Measurements from ENCODE around the gene WDFY1.

The WDFY1 gene, protein sequence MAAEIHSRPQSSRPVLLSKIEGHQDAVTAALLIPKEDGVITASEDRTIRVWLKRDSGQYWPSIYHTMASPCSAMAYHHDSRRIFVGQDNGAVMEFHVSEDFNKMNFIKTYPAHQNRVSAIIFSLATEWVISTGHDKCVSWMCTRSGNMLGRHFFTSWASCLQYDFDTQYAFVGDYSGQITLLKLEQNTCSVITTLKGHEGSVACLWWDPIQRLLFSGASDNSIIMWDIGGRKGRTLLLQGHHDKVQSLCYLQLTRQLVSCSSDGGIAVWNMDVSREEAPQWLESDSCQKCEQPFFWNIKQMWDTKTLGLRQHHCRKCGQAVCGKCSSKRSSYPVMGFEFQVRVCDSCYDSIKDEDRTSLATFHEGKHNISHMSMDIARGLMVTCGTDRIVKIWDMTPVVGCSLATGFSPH

DNA sequence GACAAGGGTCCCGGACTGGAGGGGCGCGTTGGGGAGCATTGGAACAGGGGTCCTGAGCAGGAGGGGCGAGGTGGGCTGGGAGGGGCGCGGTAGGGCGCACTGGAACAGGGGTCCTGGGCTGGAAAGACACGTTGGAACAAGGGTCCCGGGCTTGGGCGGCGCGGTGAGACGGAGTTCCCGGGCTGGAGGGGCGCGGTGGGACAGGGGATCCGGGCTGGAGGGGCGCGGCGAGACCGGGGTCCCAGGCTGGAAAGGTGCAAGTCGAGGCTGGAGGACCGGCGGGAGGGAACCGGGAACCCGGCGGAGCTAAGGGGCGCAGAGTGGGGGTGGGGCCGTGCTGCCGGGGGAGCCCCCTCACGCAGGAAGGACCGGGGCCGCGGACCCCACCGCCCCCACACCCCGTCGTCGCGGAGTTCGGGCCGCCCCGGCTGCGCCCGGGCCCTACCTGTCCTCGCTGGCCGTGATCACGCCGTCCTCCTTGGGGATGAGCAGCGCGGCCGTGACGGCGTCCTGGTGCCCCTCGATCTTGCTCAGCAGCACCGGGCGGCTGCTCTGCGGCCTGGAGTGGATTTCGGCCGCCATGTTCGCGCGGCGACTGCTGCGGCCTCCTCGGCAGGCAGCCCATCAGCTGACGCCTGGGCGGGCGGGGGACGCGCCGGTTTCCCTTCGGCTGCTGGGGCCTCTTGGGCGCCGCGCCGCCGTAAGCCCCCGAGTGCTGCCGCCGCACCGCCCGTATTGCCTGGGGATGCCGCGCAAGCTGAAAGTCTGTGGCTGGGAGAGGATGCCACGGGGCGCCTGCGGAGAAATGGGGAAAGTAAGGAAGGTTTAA lies at the start of gene WDFY1:
Gene WDFY1 (minus strand): TSS at position 633 of the 829 bp plus-strand sequence. CDS start 51 bp downstream, at position 582.
- FAIRE-seq, result peak; percentile 84
- peak; percentile 90 for DNase-seq (ENCODE audit: insufficient read length, low spot score)

- FAIRE-seq (no peak), DNase-seq (ENCODE audit: insufficient read length, low spot score) (no peak)
Observed at GRCh38 chr2:223994562-223995162, 49.5 kb upstream of the WDFY1 start.

DNA sequence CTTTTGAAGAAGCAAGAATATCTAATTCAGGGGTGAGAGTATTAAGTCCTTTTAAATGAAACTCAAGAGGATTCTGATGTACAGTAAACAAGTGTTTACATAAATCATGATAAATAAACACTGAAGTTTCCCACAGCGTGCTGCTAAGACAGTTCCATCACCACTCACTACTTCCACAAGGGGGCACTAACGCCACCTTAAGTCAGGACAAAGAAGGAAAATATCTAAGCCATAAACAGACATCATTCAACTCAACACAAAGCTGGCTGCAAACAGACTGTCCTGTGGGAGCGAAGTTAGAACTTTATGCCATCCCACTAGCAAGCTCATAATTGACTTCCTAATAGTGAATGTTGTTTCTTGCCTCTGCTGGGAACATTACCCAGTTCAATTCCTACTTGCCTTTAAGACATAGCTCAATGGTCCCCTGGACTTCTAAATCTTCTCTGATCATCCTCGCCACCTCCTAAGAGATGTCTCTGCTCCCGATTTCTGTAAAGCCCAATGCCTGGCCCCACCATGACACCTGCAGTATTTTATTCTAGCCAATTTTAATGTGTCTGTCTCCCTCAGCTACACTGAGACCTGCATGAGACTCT lies 48.6 kb upstream of the WDFY1 start:
- FAIRE-seq (peak; percentile 86), DNase-seq (ENCODE audit: insufficient read length, low spot score) (peak; percentile 81)

DNA sequence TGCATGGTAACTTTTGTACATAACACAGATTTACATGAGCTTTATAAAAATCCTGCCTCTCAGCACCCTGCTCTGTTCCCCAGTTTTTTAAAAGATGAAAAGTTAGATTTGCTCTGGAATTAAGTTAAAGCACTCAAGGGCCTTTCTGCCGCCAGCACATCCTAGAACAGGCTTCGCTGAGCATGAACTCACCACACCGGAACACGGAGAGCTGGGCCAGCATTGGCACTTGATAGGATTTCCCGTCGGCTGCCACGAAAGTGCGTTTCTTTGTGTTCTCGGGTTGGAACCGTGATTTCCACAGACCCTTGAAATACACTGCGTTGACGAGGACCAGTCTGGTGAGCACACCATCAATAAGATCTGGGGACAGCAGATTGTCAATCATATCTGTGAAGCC lies 46.5 kb upstream of the WDFY1 start:
- no peak for FAIRE-seq

GRCh38 chr2:223989856-223990232 lies 44.7 kb upstream of the WDFY1 start:
- DNase-seq (ENCODE audit: insufficient read length, low spot score), result no peak
- no peak for FAIRE-seq

More for the DNA sequence above, 46.5 kb upstream of the WDFY1 start:
- DNase-seq (ENCODE audit: insufficient read length, low spot score), result no peak

DNA sequence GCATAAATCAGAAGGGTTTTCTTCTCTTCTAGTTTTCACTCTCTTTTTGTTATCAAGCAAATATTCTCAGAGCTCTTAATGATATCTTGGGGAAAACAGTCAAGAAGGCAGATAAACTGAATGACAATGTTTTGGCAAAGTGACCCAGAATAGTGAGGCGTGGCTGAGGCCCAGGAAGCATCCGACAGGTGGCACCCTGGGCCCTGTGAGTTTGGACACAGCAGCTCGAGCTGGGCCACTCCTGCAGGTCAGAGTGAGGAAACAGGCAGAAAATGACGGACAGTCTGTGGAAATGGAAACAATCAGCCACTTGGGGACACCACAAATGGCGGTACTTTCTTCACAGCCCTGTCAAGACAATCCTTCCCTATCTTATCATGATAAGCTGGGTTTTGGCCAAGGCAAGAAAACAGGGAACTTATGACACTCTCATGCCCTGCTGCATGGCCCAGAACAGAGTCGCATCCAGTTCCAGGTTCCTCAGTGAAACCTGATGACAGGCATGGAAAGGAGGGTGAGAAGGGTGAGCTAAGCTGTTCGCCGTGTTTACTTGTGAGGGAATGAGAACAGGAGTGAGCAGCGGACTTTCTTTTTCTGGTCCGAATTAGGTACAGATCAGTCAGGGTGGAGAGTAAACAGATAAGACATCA lies 44.2 kb upstream of the WDFY1 start:
- DNase-seq (ENCODE audit: insufficient read length, low spot score), result no peak

DNA sequence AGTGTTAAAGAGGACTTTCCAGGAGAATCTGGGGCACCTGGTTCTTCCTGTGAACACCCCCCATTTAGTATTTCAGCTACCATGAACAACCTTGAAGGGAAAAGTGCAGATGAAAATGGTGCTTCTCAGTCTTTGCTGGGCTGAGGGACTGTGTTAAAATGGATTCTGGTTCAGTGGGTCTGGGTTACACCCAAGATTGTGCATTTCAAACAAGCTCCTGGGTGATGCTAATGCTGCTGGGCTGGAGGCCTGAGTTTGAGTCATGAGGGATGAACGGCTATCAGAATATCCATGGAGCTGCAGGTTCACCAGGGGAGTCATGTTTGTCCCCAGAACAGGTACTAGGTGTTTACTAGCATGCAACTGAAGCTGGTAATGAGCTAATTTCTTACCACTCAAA lies 36.1 kb upstream of the WDFY1 start:
- FAIRE-seq (no peak), DNase-seq (ENCODE audit: insufficient read length, low spot score) (no peak)

More for the DNA sequence above, 44.2 kb upstream of the WDFY1 start:
- no peak for FAIRE-seq

DNA sequence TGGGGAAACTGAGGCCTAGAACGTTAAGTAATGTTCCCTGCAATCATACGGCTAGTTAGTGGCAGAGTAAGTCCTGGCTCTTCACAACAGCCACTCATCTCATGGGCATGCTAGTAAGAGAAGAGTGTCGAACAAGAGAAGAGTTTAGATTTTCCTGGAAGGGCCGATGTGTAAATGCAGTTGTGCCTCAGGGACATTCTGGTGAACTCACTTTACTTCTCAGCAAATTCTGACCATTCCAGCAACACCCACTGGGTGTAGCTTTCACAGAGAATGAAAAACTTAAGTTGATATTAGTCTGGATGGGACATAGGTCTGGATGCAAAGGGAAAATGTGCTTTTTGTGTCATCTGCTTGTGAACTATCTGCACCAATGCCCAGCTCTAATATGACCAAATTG lies 35.7 kb upstream of the WDFY1 start:
- DNase-seq (ENCODE audit: insufficient read length, low spot score), result no peak
- no peak for FAIRE-seq

DNA sequence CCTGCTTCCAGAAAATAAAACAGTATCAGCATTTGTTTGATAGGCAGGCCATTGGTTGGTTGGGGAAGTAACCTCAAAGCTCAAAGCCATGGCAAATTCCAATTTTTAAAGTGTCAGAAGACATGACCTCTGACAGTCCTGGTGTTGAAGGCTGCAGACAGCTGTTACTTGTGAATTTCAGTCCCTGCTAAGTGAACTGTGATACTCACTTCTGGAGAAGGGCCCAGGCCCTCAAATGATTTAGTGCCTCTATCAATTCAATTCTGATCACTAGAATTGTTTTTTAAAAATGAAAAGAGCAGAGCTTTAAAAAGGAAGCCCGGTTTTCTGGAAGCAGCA lies 35.2 kb upstream of the WDFY1 start:
- DNase-seq (ENCODE audit: insufficient read length, low spot score) (no peak), FAIRE-seq (no peak)

- DNase-seq (ENCODE audit: insufficient read length, low spot score) (no peak), FAIRE-seq (no peak)
Observed at GRCh38 chr2:223979730-223980396, 34.7 kb upstream of the WDFY1 start.

DNA sequence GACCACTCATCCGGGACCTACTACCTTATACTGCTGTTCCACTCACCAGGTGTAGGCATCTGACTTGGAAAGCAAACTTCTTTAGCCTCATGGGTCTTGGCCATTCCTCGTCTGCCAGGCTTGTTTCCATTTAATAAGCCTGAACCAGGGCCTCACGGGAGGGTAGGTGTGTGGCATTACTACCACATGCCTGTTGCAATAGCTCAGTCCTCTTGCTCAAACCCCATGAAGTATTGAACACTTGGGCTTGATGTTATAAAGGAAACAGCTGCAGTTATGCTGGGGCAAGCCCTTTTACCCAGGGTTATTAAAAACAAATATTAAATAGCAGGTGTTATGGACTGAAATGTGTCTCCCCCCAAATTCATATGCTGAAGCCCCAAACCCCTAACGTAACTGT lies 33.3 kb upstream of the WDFY1 start:
- no peak for FAIRE-seq
- no peak for DNase-seq (ENCODE audit: insufficient read length, low spot score)

GRCh38 chr2:223976635-223977226 lies 31.6 kb upstream of the WDFY1 start:
- DNase-seq (ENCODE audit: insufficient read length, low spot score) (no peak), FAIRE-seq (no peak)

DNA sequence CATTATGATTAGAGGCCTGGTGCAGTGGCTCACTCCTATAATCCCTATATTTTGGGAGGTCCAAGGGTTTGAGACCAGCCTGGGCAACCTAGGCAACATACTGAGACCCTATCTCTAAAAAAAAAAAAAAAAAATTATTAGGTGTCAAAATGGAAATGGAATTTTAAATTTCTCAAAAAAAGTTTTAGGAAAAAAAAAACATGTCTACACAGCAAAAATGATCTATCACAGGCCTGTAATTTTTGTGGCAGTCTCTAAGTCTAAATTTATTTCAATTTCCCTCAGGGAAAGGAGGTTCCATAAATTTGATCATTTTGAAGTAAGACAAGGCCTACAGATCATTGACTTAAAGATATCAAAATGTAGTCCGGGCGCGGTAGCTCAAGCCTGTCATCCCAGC lies 28.5 kb upstream of the WDFY1 start:
- DNase-seq (ENCODE audit: insufficient read length, low spot score) (no peak), FAIRE-seq (no peak)

- no peak for DNase-seq (ENCODE audit: insufficient read length, low spot score)
- no peak for FAIRE-seq
Observed at GRCh38 chr2:223972656-223973102, 27.5 kb upstream of the WDFY1 start.

- FAIRE-seq (no peak), DNase-seq (ENCODE audit: insufficient read length, low spot score) (no peak)
Observed at GRCh38 chr2:223971731-223972130, 26.6 kb upstream of the WDFY1 start.

DNA sequence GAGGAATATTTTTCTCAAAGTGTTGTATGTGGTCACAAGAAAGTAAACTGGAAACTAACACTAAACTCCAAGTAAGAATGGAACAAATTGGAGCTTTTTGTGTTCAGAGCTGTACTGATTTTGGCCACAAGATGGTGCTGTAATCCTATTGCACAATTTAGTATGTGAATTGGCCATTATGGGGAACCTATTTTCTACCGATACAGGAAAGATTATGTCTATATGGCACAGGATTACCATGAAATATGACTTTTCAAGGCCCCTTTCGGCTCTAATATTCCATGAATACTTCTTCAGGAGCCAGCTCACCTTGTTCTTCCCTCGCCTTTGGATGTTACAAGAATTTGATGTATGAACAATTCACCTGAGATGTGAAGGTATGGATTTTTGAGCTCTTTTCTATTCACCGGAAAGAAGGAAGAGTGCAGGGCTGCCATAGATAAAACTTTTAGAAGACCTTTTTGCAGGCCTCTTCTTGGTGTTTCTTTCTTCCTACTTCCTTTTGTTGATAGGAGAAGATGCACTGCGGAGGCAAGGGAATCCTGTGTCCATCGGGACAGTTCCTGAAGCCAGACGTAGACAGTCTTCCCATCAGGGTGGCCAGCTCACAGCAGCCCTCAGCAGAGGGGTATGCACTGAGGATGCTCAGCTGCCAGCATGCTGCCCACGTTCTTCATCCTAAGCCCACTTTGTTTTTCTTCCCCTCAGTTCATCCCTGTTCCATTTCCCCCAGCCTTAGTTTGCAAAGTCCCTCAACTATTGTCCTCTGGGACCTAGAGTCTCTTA lies 25.4 kb upstream of the WDFY1 start:
- FAIRE-seq, result no peak
- peak; percentile 36 for DNase-seq (ENCODE audit: insufficient read length, low spot score)

DNA sequence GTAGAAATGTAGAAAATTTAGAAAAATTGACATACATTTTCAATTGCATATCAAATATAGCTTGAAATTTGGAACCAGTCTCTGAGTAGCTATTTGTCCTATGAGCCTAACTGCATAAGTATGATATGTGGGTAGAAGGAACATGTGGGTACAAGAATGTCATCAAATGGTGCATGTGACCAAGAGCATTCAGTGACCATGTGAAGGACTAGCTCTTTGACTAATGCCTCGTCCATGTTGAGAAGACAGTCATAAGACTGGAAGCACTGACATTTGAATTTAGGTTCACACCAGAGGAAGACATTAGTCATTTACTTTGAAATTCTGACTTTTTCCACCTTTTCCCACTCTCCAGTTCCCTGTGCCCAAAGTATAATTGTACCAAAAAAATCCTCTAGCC lies 24.7 kb upstream of the WDFY1 start:
- DNase-seq (ENCODE audit: insufficient read length, low spot score), result no peak
- FAIRE-seq, result no peak

- FAIRE-seq (no peak), DNase-seq (ENCODE audit: insufficient read length, low spot score) (no peak)
Observed at GRCh38 chr2:223969315-223969714, 24.2 kb upstream of the WDFY1 start.

DNA sequence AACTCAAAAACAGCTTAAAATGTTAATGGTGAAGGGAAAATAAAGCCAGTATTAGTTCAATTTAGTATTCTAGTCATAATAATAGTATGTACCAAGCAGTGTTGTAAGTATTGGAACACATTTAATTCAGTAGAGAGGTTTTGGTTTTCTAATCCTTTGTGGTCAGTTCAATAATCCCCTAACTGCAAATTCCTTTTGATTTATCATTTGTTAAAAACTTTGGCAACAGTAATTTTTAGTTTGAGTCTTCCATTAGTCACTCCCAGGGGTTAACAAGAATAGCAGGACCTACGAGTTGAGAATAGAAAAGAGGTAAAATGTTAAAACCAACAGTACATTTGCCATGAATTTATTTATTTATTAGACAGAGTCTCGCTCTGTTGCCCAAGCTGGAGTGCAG lies 22.8 kb upstream of the WDFY1 start:
- no peak for DNase-seq (ENCODE audit: insufficient read length, low spot score)
- FAIRE-seq, result no peak
